HCT116 (cell line): ENCODE results near the gene STARD3. TPM values are rescaled to one million over a fixed set of nuclear protein-coding genes. Genes with fewer than 3 reads are reported as not detected.
A peak's percentile ranks its signal among the peaks of the same experiment; 100 is the strongest.

Experiments used
- ATAC-seq: fragments of 200-7000 bp; cut with Tn5 transposase; 2 replicates; pipeline ENCODE4 v1.9.1; 2020; ENCODE audit warnings: mild to moderate bottlenecking, moderate library complexity
- BruUV-seq: library from RNA; stranded (reverse); fragments of 400-500 nt; replicated peaks from 2 replicates; lab custom pipeline; 2021; lab: Mats Ljungman, UMichigan
- CTCF ChIA-PET: fragments of 300-600 bp; sonication (Branson Sonifier 250); formaldehyde crosslinking; loops from one replicate; lab custom pipeline; 2021; ENCODE audit warnings: antibody characterized with exemption; lab: Charles Lee
- POLR2A ChIA-PET: fragments of 300-600, 350-600 bp; sonication (Branson Sonifier 250); formaldehyde crosslinking; loops from one replicate; lab custom pipeline; 2021; ENCODE audit warnings: antibody characterized with exemption; lab: Charles Lee
- RAD21 ChIA-PET, 2 experiments: fragments of 300-600 bp; sonication (Branson Sonifier 250); formaldehyde crosslinking; loops; one replicate each; lab custom pipeline; 2023; ENCODE audit warnings: low total read pairs in 2 of 2; ENCODE audit not compliant: uncharacterized antibody in 2 of 2, unreplicated experiment in 2 of 2, low non-redundant PET in 1 of 2; lab: Charles Lee
- DNase-seq: peaks from one replicate; pipeline ENCODE4 v3.0.0-alpha.2; 2010; ENCODE audit warnings: low read depth, low spot score
- H2AFZ ChIP-seq: fragments of 200-600 bp; shearing (Covaris generic), sonication (generic); 2 replicates; pipeline ENCODE4 v1.6.1; 2017; ENCODE audit warnings: low read depth, mixed run types, mixed read lengths, antibody characterized with exemption, low read length; ENCODE audit not compliant: poor library complexity, severe bottlenecking
- H3K27ac ChIP-seq: 2 replicates; pipeline ENCODE4 v1.5.1; 2012; ENCODE audit warnings: low read depth, low read length
- H3K27me3 ChIP-seq: fragments of 200-600 bp; sonication (generic); 2 replicates; pipeline ENCODE4 v1.6.1; 2016; ENCODE audit warnings: mixed run types, low read length, mixed read lengths; ENCODE audit not compliant: insufficient read depth
- H3K36me3 ChIP-seq, 2 experiments: fragments of 200-500 bp in 1 of 2; fragments of 200-600 bp in 1 of 2; sonication (Bioruptor generic) in 1 of 2; sonication (generic) in 1 of 2; 2 replicates each; pipeline versions ENCODE4 v1.5.1 to v1.6.1; 2014 to 2016; ENCODE audit warnings: low read length in 2 of 2, inconsistent platforms in 1 of 2, mixed read lengths in 1 of 2, mixed run types in 1 of 2; ENCODE audit not compliant: insufficient read depth in 2 of 2, control insufficient read depth in 1 of 2
- H3K4me1 ChIP-seq, 2 experiments: fragments of 200-600 bp in 1 of 2; sonication (generic) in 1 of 2; 2 replicates each; pipeline versions ENCODE4 v1.5.1 to v1.6.1; 2012 to 2017; ENCODE audit warnings: low read length in 2 of 2, inconsistent platforms in 1 of 2, mild to moderate bottlenecking in 1 of 2, mixed read lengths in 1 of 2, mixed run types in 1 of 2, moderate library complexity in 1 of 2; ENCODE audit not compliant: insufficient read depth in 2 of 2, control insufficient read depth in 1 of 2
- H3K4me2 ChIP-seq: fragments of 200-600 bp; sonication (generic); 2 replicates; pipeline ENCODE4 v1.6.1; 2017; ENCODE audit warnings: mixed run types, low read length, mixed read lengths
- H3K4me3 ChIP-seq, 2 experiments: fragments of 200-600 bp in 1 of 2; sonication (generic) in 1 of 2; replicated peaks in 1 of 2; 2 replicates each; pipeline ENCODE4 v1.5.1; 2011 to 2016; ENCODE audit warnings: low read length in 2 of 2, control low read depth in 1 of 2, low read depth in 1 of 2, mild to moderate bottlenecking in 1 of 2, mixed read lengths in 1 of 2, mixed run types in 1 of 2
- H3K79me2 ChIP-seq: fragments of 200-600 bp; sonication (generic); 2 replicates; pipeline ENCODE4 v1.6.1; 2017; ENCODE audit warnings: mild to moderate bottlenecking, mixed run types, low read length, moderate library complexity, mixed read lengths; ENCODE audit not compliant: insufficient read depth
- H3K9ac ChIP-seq: fragments of 200-600 bp; sonication (generic); 2 replicates; pipeline ENCODE4 v1.6.1; 2016; ENCODE audit warnings: low read length, mixed read lengths
- H3K9me2 ChIP-seq: fragments of 200-600 bp; sonication (generic), shearing (Covaris generic); 2 replicates; pipeline ENCODE4 v1.6.1; 2017; ENCODE audit warnings: mixed run types, mild to moderate bottlenecking, moderate library complexity; ENCODE audit not compliant: insufficient read depth
- H3K9me3 ChIP-seq, 2 experiments: fragments of 200-500 bp in 1 of 2; fragments of 200-600 bp in 1 of 2; sonication (Bioruptor generic) in 1 of 2; sonication (generic) in 1 of 2; 2 replicates each; pipeline ENCODE4 v1.6.1; 2014 to 2017; ENCODE audit warnings: low read length in 2 of 2, mixed read lengths in 2 of 2, inconsistent platforms in 1 of 2, low read depth in 1 of 2, mild to moderate bottlenecking in 1 of 2, mixed run types in 1 of 2, moderate library complexity in 1 of 2; ENCODE audit not compliant: control insufficient read depth in 1 of 2, insufficient read depth in 1 of 2
- H4K20me1 ChIP-seq: fragments of 200-600 bp; sonication (generic), shearing (Covaris generic); 2 replicates; pipeline ENCODE4 v1.6.1; 2017; ENCODE audit warnings: mixed run types, mild to moderate bottlenecking, moderate library complexity; ENCODE audit not compliant: insufficient read depth
- CBX3 ChIP-seq: IDR thresholded peaks from 2 replicates; pipeline ENCODE4 v1.6.1; 2012; ENCODE audit warnings: low read depth
- CEBPB ChIP-seq: IDR thresholded peaks from 2 replicates; pipeline ENCODE4 v1.6.1; 2012; ENCODE audit warnings: low read depth
- EGR1 ChIP-seq: IDR thresholded peaks from 2 replicates; pipeline ENCODE4 v1.6.1; 2012; ENCODE audit warnings: low read depth
- ELF1 ChIP-seq: IDR thresholded peaks from 2 replicates; pipeline ENCODE4 v1.6.1; 2012; ENCODE audit warnings: low read depth, borderline replicate concordance
- EZH2 ChIP-seq: fragments of 200-600 bp; sonication (generic); IDR thresholded peaks from 2 replicates; pipeline ENCODE4 v1.6.1; 2017; ENCODE audit warnings: antibody characterized with exemption, mixed run types
- EZH2phosphoT487 ChIP-seq: fragments of 200-600 bp; IDR thresholded peaks from 2 replicates; pipeline ENCODE4 v1.6.1; 2018; ENCODE audit warnings: antibody characterized with exemption, borderline replicate concordance
- FOSL1 ChIP-seq: IDR thresholded peaks from 2 replicates; pipeline ENCODE4 v1.6.1; 2012; ENCODE audit warnings: low read depth
- RAD21 ChIP-seq: IDR thresholded peaks from 2 replicates; pipeline ENCODE4 v1.6.1; 2012; ENCODE audit warnings: low read depth, mild to moderate bottlenecking
- SP1 ChIP-seq: IDR thresholded peaks from 2 replicates; pipeline ENCODE4 v1.6.1; 2012; ENCODE audit warnings: low read depth
- YY1 ChIP-seq: IDR thresholded peaks from 2 replicates; pipeline ENCODE4 v1.6.1; 2011; ENCODE audit warnings: low read length, low read depth, moderate library complexity, mild to moderate bottlenecking; ENCODE audit not compliant: insufficient replicate concordance; ENCODE audit errors: extremely low read depth
- intact Hi-C: fragments of 100-400 bp; cut with micrococcal nuclease; formaldehyde crosslinking; loops from 2 replicates; pipeline ENCODE4 v1.10.0; 2022
- total RNA-seq: library from RNA; stranded (reverse); gene quantifications from one replicate; pipeline ENCODE4 v1.2.1, GENCODE V29; 2021; ENCODE audit not compliant: unreplicated experiment
- TF ChIP-seq, protein P1 (sequence below): IDR thresholded peaks from 2 replicates; pipeline ENCODE4 v1.6.1; 2011; ENCODE audit warnings: mild to moderate bottlenecking, low read length, moderate library complexity; ENCODE audit not compliant: insufficient replicate concordance; ENCODE audit errors: extremely low read depth
- TF ChIP-seq, protein P2 (sequence below), 3 experiments: fragments of 200-600 bp in 1 of 3; sonication (generic) in 1 of 3; IDR thresholded peaks in 2 of 3; conservative IDR thresholded peaks in 1 of 3; 2 replicates each; pipeline ENCODE4 v1.5.1; 2012 to 2017; ENCODE audit warnings: low read depth in 2 of 3, low read length in 2 of 3, antibody characterized with exemption in 1 of 3, borderline replicate concordance in 1 of 3, control low read depth in 1 of 3, mild to moderate bottlenecking in 1 of 3, mixed read lengths in 1 of 3, mixed run types in 1 of 3, moderate library complexity in 1 of 3; ENCODE audit not compliant: insufficient read depth in 1 of 3

Gene STARD3
- total RNA-seq, 1 experiment from 2014 or later, result 73.9 TPM

DNA sequence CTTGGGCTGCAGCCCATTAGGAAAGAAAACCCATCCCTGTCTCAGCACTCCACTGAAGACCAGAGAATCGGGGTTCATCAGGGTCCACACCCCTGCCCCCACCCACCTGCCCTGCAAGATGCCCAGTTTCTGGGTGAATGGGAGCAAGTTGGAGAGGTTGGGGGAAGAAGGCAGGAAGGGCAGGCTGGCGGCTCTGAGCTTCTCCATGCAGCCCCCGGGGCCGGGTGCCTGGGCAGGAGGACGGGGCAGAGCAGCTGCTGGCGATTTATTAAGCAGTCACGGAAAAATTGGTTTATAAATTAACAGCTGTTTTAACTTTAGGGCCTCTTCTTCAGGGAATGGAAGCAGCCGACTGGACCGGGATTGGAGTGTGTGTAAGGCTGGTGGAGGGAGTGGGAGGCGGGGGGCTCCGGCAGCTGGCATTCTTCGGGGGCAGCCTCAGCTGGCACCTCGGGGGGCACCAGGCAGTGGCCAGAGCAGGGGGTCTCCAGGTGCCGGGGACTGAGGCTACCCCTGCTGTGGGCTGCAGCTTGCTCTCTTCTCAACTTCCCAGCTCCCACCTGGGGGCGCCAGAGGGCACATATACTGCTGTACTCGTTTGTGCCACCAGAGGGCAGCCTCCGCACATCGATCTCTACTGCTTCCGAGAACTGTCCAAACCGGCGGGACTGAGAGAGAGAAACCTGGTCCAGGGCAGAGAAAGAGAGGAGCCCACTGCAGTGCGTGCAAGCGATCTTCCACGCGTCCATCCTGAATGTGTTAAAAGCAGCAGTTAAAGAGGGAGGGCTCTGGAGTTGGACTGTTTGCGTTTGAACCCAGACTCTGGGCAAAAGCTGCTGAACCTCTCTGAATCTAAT, 15.2 kb upstream of the STARD3 start:
- RAD21 ChIA-PET, result interaction anchor here (0.6 to 2.7 kb wide), 15 partner anchors 9 to 331 kb away, joined by 3 to 15 read pairs (median 5); partner anchors contain the start of gene ERBB2 (in 1 of the 2)

More for the DNA sequence above, 15.2 kb upstream of the STARD3 start:
- POLR2A ChIA-PET, result interaction anchor here (0.8 to 1.3 kb wide), 3 partner anchors 9 to 50 kb away, joined by 3 to 4 read pairs (median 3); no protein-coding TSS in a partner anchor
- H3K4me1 ChIP-seq, result peaks cover 19 to 34% of the 10 kb centered on the region in 2 experiments; a peak in 3 of 4 replicates
- no peaks in the 10 kb centered on the region for H4K20me1 ChIP-seq
- H3K27ac ChIP-seq, result no peak overlapping the region
- CTCF ChIA-PET, result interaction anchor here (0.5 to 8.4 kb wide), 49 partner anchors 8 to 491 kb away, joined by 3 to 157 read pairs (median 4); partner anchors contain the start of genes CDK12, MIEN1, PGAP3 and PSMD3
- no peaks in the 10 kb centered on the region for H3K27me3 ChIP-seq
- intact Hi-C loops, result loop anchor here (1.0 to 5.0 kb wide), 5 partner anchors 51 to 414 kb away; partner anchors contain the start of genes GRB7 and PSMD3
- H2AFZ ChIP-seq, result peak overlapping the region; percentile 90
- no TSS peak for BruUV-seq
- peak overlapping the region; percentile 70 for H3K4me2 ChIP-seq
- TF ChIP-seq, protein P1, sequence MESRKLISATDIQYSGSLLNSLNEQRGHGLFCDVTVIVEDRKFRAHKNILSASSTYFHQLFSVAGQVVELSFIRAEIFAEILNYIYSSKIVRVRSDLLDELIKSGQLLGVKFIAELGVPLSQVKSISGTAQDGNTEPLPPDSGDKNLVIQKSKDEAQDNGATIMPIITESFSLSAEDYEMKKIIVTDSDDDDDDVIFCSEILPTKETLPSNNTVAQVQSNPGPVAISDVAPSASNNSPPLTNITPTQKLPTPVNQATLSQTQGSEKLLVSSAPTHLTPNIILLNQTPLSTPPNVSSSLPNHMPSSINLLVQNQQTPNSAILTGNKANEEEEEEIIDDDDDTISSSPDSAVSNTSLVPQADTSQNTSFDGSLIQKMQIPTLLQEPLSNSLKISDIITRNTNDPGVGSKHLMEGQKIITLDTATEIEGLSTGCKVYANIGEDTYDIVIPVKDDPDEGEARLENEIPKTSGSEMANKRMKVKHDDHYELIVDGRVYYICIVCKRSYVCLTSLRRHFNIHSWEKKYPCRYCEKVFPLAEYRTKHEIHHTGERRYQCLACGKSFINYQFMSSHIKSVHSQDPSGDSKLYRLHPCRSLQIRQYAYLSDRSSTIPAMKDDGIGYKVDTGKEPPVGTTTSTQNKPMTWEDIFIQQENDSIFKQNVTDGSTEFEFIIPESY, result no peak
- no peak for TF ChIP-seq SP1
- no peak for TF ChIP-seq EZH2phosphoT487
- no peak for TF ChIP-seq EGR1
- no peak for TF ChIP-seq CEBPB
- no peak for TF ChIP-seq EZH2
- no peak for TF ChIP-seq ELF1
- peak; percentile 97 for TF ChIP-seq RAD21
- TF ChIP-seq YY1, result peak; percentile 39
- TF ChIP-seq, protein P2, sequence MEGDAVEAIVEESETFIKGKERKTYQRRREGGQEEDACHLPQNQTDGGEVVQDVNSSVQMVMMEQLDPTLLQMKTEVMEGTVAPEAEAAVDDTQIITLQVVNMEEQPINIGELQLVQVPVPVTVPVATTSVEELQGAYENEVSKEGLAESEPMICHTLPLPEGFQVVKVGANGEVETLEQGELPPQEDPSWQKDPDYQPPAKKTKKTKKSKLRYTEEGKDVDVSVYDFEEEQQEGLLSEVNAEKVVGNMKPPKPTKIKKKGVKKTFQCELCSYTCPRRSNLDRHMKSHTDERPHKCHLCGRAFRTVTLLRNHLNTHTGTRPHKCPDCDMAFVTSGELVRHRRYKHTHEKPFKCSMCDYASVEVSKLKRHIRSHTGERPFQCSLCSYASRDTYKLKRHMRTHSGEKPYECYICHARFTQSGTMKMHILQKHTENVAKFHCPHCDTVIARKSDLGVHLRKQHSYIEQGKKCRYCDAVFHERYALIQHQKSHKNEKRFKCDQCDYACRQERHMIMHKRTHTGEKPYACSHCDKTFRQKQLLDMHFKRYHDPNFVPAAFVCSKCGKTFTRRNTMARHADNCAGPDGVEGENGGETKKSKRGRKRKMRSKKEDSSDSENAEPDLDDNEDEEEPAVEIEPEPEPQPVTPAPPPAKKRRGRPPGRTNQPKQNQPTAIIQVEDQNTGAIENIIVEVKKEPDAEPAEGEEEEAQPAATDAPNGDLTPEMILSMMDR (IDR thresholded peaks at IDR 0.05 in 2 of 3, conservative IDR thresholded peaks at IDR 0.05 in 1 of 3; ENCODE audit: borderline replicate concordance in 1 of 3, insufficient read depth in 1 of 3, low read depth in 2 of 3, low read length in 2 of 3), result peak; percentile 100
- no peak for TF ChIP-seq CBX3
- TF ChIP-seq FOSL1, result no peak
- TF ChIP-seq, all 23 proteins: peak for 3
- H3K79me2 ChIP-seq, result no peaks in the 10 kb centered on the region
- ATAC-seq (peak; percentile 51), DNase-seq (no peak)
- H3K4me3 ChIP-seq, result no peak overlapping the region
- no peaks in the 10 kb centered on the region for H3K9me3 ChIP-seq
- no peaks in the 10 kb centered on the region for H3K36me3 ChIP-seq
- H3K9ac ChIP-seq, result no peak overlapping the region
- H3K9me2 ChIP-seq, result no peaks in the 10 kb centered on the region
